HG03457 (cell line): ENCODE data around the gene PDE7B.

Experiments used
- ATAC-seq: cut with Tn5 transposase; IDR thresholded peaks from one replicate; pipeline ENCODE4 v1.9.1; 2021; ENCODE audit warnings: moderate number of reproducible peaks; ENCODE audit not compliant: unreplicated experiment

PDE7B gene

DNA sequence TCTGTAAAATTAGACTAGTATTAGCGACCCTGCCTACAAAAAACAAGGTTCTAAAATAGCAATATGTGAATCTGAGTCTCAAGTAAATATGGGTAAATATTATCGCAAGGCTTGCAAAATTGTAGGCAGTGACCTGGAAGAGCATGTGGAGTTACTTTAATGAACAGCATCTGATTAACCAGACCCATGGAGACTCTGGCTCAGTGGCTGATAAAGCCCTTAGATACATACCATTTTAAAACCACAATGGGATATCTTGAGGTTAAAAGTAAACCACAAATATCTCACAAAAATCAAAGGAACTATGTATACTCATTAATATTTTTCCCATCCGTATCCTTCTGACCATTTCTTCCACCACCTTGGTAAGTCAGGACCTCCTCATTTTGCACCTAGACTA, 211.6 kb downstream of the PDE7B start:
- no peak for ATAC-seq

DNA sequence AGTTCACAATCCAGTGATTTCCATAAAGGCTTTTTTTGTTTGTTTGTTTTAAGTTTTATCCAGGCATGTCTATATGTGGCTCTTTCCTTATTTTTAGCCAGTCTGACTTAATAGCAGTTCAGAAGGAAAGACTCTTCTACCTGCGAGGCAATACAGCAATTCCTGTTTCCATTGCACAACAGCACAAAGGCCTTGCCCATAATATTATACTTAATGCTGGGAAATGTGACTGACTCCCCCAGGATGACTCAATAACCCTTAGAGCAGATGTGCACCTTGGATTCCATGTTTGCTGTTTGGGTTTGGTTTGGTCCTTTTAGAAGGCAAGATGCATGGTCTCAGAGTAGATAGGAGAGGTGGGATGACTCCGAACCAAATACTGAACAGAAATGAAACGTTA, 214.5 kb downstream of the PDE7B start:
- no peak for ATAC-seq

DNA sequence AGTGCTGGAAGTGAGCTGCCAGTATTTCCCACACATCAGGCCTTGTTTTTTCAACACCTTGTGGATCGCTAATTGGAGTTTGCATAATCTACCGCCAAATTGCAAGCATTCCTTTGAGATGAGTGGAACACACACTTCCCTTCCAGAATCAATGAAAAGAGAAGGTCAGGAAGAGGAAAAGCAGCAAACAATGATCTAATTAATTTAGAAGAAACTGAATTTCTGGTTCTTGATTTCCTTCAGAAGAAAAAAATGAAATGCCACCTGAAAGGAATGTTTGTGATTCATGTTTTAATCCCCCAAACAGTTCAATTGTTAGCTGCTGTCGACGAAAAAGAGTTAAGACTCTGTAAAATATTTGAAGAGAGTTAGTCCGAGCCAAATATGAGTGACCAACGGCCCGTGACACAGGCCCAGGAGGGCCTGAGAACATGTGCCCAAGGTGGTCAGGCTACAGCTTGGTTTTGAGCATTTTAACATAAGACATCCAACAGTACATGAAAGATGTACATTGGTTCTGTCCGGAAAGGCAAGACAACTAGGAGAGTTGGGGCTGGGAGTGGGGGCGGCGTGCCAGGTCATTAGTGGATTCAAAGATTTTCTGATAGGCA, 216.3 kb downstream of the PDE7B start:
- ATAC-seq = no peak

DNA sequence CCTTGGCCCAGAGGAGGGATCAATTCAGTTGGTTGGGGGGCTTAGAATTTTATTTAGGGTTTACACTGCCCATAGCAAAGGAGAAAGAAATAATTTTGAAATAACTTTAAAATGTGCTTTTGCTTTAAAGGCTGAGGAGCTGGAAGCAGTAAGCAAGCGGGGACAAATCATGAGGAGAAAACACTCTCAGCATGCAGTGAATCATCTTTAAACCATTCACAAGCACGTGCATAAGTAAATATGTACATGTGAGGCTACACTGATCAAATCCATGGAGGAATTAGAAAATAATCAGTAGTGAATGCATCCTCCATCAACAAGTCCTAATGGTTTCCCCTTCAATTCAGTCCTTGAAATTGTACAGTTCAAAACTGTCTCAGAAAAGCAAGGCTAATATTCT, 217.6 kb downstream of the PDE7B start:
- no peak for ATAC-seq

DNA sequence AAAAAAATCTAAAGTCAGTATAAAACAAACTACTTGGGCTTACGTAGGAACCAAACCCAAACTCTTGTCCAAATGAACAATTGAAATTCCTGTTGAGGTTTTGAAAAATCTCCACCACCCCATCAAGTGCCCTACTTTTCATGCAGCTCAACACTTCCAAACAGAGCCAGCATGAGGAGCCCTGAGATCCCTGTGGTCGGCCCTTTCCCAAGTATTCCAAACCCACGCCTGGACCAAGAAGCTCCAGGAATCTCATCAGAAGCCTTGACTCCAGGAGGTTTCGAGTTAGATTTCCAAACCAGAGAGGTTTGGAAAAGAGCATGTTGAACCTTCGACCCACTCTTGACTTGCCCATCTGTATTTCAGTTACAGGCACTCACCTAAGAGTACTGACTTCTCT, 219.3 kb downstream of the PDE7B start:
- ATAC-seq = no peak

DNA sequence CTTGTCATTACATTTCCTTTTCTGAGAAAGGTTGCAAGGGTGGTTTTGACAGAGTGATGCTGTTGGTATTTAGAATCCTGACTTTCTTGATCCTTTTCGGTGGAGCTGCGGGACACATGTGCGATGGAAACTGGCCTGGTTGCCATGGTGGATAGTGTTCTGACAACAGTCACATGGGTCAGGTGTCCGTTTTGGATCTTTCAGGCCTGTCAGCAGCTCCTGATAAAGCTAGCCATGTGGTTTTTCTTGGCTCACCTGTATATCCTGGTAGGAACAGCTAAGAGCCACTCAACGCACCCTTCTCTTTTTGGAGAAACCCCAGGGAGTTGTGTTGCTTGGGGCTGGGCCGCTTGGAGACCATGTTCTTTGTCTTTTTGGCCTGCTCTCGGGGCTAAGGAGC, 221.2 kb downstream of the PDE7B start:
- no peak for ATAC-seq

DNA sequence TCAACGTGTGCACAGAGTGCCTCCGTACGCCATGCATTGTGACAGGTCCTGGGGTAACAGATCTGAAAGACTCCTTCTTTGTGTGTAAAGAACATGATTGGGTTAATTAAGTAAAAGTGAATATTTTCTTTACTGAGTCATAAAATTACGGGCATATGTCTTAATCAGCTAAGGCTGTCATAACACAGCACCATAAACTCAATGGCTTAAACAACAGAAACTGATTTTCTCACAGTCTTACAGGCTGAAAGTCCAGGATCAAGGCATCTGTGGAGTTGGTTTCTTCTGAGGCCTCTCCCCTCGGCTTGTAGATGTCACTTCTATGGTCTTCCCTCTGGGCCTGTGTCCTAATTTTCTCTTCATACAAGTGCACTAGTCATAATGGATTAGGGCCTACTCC, 221.7 kb downstream of the PDE7B start:
- ATAC-seq = no peak

DNA sequence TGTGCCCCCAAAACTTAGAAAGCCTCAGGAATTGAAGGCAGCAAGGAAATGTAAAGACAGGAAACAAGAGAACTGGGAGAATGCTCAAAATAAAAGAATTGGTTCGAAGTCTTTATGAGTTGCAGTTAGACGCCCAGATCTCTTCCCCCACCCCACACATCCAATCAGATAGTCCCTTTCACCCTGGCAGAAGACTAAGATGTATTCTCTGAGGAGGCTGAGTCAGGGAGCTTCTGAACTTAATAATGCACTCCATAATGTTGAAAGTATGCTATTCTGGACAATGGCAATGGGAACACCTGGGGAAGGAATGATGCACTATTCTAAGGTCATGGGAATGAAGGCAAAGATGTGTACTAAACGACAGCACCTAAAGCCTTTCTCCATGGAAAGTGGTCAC, 225.0 kb downstream of the PDE7B start:
- no peak for ATAC-seq

DNA sequence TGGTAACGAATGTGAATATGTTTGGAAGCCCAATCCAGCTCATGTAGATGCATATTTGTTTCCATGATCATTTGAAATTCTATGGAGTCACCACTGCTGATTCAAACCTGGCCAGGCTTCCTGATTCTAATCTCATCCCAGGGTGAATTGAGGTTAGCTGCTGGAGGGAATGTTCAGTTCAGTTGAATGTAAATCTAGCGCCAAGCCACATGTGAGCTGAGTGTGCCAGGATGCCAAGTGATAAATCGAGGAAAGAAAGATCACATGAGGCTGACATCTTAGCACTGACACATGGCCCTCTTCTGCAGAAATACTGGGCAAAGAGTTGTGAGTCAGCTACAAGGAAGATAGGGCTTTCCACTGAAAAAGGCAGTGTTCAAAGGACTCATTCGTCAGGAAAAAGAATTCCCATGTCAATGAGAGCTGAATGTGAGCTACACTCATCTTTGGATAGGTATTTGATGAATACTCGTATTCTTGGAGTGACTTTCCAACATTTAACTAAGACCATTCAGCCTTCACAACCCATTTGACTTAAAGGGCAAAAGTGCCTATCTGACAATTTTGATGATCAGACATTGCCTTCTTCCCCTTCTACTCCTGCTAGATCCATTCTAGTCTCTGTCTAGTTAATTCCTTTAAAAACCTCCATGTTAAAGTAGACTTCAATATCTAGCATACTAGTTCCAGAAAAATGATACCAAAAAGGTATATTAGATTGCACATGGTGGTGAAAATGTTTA, 226.5 kb downstream of the PDE7B start:
- no peak for ATAC-seq

DNA sequence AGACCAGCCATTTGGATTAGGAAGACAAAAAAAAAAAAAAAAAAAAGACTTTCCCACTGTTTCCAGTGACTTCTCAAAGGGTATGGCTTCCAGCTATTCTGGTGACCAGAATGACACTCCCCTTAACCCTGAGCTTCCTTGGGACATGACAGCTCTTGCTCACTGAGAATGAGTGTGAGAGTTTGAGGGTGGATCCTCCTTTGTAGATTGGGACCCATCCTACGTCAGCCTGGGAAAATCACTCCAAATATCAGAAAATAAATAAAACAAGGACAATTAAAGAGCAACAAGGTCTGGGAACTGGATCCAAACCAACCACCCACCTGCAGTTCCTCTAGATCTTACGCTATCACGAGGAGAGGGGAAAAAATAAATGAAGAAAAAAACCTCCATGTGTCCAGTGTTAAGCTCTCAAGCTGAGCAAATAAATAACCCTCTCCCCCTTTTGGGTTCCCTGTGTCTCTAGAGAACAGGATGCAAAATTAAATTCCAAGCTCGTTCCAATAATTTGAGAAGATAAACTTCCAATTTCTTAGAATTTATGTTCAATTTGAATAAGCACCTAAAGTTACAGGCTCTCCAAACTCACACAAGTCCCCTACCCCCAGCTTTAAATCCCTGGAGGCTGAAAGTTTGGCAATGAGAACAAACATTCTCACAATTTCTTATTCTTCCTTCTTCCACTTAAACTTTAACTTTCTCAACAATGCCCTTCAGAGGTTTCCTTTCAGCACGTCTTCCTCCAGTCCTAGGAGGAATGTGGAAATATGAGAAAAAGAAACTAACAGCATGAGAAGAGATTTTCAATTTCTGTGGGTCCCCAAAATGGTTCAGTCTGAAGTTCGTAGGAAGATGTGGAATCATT, 228.4 kb downstream of the PDE7B start:
- no peak for ATAC-seq

DNA sequence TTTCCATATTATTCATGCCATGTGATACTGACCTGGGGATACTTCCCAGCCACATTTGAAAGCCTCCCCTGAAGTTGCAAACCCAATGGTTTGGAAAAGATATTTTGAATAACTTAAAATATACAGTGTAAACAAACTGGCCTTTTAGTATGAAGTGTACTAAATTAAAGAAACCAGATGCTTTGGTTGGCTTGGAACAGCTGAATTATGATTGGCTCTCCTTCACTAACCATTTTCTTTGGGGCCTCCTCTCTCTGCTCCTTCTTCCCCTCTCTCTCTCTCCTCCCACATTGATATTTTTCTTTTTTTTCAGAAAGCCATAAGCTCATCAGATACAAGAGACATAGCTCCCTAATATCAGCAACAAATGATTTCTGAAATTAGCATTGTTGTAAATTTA, 232.0 kb downstream of the PDE7B start:
- ATAC-seq = no peak

DNA sequence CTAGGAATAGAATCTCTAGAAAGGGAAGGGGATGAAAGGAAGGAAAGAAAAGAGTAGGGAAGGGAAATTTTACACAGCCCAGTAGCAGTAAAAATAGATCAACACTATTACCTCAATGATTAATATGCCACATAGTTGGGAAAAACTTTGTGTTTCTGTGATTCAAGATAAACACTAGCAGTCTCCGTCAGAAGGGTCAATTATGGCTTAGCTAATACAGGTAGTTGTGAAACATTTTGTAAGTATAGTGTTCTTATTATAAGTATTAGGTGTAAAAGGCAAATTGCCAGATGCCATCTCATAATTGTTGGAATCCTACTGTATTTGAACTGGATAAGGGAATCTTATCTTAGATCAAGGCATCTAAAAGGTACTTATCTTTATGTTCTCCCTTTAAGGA, 232.9 kb downstream of the PDE7B start:
- ATAC-seq = no peak

DNA sequence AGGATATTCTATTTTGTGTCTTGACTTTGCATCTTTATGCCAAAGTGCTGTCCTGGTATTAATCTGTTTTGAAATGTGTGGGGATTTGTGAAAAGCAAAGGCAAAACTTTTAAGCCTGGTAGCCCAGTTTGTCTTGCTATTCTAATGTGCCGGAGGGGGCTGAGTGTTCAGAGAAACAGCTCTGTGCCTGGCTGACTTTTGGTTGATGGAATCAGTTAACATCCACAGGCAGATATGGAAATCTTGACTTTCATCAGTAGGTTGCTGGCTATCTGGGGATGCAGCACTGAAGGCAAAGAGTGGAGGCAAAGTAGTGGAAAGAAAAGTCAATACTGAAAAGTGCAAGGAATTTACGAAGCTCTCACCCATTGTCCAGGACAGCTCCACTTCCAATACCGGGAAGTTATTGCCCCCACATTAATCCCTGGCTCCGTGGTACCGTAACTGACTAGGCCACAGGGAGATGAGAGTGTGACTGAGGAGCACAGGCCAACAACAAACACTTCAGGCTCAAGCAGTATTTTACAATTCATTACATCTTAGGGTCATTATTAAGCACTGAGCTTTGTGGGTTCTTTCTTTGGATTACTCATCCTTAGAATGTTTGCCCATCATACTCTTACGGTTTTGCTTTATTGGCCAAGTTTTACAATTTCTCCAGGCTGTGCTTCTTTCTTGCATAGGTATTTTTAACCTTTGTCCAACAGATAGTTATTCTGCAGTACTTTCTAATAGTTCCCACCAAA, 234.0 kb downstream of the PDE7B start:
- no peak for ATAC-seq

DNA sequence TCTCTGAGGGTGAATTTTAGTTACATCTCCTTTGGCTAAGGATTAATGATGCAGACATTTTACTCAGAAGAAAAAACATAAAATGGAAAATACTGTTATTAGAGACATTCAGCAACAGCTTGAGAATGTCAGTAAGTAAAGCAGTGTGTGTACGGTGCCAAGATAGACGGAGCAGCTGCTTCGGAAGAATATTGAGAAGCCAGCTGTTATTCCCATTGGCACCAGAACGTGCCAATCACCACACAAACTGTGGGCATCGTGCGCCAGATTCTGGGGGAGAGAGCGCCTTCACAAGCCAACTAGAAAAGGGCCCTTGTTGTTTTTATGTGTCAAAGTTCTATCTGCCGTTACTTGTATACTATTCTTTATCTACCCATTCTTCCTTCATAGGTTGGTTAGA, 235.2 kb downstream of the PDE7B start:
- no peak for ATAC-seq

DNA sequence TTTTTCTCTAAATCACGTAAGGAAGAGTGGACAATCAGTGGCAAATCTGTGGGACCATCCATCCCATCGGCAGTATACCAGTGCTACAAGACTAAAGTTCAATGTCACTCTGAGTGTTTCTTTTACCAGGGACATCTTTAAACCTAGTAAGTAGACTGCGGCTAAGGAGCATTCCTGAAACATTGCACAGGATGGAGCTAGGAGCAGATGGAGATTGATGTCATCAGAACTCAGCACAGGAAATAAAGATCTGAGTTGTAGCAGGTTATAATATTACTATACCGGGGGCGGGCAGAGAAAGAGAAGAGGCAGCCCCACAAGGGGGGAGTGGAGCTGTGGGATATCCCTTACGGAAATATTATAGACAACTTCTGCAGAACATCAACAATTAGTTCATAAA, 236.5 kb downstream of the PDE7B start:
- ATAC-seq = no peak

DNA sequence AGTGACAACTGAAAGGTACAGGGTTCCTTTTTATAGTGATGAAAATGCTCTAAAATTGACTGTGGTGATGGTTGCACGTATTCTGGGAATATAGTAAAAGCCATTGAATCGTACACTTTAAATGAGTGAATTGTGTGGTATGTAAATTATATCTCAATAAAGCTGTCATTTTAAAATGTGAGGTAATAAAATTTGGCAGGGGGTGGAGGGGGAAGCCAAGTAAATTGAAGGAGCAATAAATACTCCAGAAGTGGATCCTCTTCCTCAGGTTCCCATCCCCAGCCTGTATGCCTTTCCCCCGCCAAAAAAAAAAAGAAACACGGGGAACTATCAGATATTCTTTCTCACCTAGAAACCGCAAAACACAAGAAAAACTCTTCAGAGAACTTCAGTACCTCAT, 237.2 kb downstream of the PDE7B start:
- ATAC-seq = no peak

DNA sequence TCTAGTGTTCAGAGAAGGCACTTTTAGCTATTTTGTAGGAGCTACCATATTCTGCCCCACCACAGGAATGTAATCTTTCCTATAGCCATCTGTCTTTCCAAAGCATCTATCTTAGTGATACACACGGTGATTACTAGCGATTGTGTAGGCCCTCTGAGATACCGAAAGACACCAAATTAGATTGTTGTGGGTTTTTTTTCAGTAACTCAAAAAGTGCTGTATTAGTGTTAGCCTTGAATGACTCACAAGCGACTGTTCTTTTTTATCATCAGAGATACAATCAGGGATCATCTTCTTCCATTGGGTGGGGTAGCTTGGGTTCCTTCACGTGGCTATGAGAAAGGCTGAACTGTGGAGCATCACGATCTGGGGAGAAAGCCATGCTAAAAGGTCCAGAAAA, 238.4 kb downstream of the PDE7B start:
- ATAC-seq = no peak

DNA sequence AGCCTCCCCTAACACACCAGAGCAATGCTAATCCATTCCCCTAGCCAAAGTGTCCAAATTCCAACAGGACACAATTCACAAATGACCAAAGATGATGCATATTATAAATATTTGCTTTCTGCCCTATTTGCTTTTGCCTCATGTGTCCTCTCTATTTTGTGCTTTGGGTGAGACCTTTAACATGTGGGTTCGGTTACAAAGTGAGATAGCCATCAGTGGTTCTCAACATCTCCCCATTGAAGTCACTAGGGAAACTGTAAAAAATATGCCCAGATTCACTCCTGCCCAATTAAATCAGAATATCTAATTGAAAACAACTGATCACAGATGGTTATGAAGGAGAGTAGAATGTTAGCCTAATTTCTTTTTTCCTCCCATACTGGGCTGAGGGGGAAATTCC, 239.4 kb downstream of the PDE7B start:
- no peak for ATAC-seq

DNA sequence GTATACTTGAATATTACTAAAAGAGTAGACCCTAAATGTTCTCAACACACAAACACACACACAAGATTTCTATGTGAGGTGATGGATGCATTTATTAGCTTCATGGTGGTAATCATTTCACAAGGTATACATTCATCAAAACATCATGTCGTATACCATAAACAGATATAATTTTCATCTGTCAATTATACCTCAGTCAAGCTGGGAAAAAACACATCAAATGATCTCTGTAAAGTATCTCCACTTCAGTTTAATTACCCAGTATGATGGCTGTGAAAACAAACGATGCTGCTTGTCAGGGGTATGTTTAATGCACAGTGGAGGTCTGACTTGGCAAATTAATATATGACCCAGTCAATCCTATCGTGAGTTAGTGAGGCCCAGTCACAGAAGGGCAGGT, 241.4 kb downstream of the PDE7B start:
- no peak for ATAC-seq

DNA sequence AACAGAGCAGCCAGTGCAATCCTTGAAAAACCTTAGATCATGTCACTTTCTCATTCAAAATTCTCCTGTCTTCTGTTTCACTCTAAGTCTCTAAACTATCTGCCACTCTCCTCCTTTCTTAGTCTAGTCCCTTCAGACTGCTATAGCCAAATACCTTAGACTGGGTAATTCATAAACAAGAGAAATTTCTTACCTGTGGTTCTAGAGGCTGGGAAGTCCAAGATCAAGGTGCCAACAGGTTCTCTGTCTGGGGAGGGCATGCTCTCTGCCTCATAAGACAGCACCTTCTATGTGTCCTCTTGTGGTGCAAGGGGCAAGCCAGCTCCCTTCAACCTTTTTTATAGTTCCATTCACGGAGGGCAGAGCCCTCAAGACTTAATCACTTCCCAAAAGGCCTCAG, 242.3 kb downstream of the PDE7B start:
- ATAC-seq = no peak

DNA sequence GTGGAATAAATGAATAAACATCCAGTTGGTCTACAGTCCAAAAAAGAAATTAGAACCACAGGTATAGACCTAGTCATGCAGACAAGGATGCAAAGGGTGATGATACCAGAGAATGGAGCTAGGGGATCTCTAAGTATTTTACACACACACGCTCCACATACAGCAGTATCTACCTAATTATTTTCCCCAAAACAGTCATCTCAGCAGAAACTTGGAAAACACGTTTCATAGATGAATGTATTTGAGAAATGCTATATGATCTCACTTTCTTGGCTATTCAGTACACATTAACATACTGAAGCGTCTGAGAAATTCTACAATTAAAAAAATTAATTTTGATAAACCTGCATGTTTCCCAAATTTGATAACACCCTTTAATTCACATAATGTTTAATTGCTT, 243.3 kb downstream of the PDE7B start:
- ATAC-seq = no peak
